HG02840 (cell line): Measurements from ENCODE around the gene EYA2.
"Not testable (repeated sequence)": the region's sequence is repeated elsewhere in the genome, so short reads cannot be mapped to it uniquely, and the experiment has no call there.

Source experiments
- ATAC-seq: cut with Tn5 transposase; IDR thresholded peaks from one replicate; pipeline ENCODE4 v1.9.1; 2021; ENCODE audit warnings: mild to moderate bottlenecking, moderate library complexity, moderate number of reproducible peaks; ENCODE audit not compliant: unreplicated experiment, low FRiP score

EYA2 gene, protein sequence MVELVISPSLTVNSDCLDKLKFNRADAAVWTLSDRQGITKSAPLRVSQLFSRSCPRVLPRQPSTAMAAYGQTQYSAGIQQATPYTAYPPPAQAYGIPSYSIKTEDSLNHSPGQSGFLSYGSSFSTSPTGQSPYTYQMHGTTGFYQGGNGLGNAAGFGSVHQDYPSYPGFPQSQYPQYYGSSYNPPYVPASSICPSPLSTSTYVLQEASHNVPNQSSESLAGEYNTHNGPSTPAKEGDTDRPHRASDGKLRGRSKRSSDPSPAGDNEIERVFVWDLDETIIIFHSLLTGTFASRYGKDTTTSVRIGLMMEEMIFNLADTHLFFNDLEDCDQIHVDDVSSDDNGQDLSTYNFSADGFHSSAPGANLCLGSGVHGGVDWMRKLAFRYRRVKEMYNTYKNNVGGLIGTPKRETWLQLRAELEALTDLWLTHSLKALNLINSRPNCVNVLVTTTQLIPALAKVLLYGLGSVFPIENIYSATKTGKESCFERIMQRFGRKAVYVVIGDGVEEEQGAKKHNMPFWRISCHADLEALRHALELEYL

DNA sequence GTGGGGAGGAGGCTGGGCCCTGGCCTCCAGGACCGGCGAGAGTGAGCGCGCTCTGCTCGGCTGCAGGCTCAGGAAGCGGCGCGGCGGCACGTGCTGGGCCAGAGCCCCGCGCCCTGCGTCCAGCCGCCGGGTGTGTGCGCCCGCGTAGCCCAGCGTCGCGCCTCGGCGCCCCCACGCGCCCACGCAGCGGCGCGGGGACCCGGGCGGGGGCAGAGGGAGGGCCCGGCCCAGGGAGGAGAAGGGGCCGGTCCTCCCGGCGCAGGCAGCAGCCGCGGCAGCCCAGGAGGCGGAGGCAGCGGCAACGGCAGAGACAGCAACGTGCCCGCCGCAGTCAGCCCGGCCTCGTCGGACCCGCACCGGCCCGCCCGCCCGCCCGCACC, at the start of gene EYA2:
Gene EYA2 (plus strand): TSS at position 265 of the 380 bp plus-strand sequence. CDS start 95,168 bp downstream, outside the sequence.
- ATAC-seq: no peak

DNA sequence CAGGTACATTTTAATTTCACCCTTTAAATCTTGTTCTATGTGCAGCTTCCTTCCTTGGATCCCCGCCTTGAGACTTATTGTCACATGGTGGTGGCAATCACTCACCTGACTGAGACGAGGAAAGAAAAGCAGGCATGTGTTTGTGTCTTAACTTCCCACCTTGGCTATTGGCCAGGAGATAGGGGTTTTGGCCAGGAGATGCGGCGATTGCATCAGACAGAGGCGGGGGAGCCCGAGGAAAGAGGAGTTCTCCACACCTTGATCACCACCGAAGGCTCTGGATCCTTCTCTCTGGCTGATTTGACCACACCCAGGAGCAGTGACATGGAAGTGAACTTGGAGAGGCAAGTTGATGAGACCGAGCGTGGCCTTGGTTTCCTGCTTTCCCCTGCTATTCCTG, 49.7 kb upstream of the EYA2 start:
- no peak for ATAC-seq

DNA sequence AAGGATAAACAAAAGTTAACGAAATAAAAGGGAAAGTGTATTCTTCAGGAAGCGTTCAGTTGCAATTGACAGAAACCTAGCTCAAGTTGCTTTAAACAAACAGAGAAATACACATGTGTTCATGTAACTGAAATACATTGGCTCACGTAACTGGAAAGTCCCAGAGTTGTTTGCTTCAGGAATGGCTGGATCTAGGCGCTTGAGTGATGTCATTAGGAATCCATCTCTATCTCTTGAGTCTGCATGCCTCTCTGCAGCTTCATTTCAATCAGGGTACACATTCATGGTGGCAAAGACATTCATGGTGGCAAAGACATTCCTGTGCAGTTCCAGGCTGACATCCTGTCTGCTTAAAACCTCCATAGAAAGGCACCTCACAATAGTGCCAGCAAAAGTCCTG, 45.4 kb upstream of the EYA2 start:
- ATAC-seq: no peak

DNA sequence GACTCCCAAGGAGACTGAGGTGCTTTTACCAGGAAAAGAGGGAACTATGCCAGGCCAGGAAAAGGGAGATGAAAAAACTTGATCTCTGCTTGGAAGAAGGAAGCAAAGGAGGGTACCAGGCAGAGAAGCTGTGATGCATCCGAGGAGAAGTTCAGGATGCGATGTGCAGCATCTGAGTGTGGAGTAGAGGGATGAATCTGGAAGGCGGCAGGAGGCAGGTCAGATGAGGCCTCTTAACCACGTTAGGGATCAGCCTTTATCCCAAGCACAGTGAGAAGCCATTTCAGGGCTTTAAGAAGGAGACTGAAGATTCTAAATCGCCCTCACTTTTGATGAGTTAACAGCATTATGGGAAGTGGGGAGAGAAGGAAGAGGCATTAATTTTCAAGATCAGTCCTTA, 44.9 kb upstream of the EYA2 start:
- ATAC-seq: no peak

DNA sequence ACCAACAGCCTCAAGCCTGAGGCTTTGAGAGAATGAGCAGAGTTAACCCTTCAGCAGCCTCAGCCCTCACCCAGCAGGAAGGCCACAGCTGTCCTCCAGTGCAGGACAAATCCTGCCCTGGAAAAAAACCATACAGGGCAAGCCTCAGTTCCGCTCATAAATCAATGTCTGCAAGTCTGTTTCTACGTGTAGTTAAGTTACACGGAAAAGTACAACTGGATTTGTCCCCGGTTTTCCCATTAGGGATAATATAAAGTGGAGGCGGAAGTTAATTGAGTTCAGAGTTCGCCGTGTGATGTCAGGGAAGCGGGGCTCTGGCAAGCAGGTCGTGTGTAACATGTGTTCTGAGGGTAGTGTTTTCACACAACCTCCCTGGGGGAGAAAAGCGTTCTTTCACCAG, 44.2 kb upstream of the EYA2 start:
- ATAC-seq: no peak

DNA sequence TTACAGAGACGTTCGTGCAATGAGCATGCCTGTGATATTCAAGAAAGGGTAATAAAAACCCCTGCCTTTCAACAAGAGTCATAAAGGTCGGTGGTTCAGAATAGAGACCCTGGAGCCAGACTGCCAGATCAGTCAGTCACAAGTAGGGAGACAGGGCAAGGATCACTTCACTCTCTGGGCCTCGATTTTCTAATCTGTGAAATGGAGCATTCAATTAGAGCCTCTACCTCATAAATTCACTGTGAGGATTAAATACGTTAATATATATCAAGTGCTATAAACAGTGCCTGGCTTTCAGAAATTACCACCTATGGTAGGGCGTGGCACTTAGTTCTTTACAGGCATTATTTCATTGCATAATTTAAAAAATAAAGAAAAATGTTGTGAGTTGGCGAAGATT, 43.7 kb upstream of the EYA2 start:
- ATAC-seq: no peak

DNA sequence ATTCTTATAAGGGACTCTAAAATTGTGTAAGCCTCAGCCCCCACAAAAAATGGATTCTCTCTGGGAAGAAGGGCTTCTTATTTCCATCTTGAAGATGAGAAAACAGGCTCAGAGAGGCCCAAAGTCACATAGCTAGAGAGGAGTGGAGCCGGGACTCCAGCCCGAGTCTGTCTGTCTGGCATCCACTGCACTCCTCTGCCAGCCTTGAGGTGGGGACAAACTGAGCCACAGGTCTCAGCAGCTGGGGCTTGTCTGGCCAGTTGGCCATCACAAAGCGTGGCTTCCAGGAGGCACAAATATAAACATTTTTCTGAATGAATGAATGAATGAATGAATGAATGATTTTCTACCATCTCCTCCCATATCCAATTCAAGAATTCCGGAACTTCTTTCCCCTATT, 42.9 kb upstream of the EYA2 start:
- no peak for ATAC-seq

DNA sequence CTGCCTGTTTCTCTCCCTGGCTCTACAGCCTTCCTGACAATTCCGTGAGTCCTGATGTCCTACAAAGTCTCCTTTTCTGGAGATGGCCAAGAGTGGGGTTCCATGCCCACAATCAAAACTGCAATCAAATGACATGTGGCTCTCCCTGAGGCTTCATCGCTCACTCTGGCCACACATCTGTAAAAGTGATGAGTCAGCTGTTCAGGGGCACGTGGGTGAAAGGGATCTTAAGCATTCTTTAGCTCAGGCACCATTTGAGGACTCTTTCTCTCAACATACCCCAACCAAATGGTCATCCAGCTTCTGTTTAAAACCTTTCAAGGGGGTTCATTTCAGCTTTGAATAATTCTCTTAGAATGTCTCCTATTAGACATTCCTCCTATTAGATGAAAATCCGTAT, 42.3 kb upstream of the EYA2 start:
- no peak for ATAC-seq

DNA sequence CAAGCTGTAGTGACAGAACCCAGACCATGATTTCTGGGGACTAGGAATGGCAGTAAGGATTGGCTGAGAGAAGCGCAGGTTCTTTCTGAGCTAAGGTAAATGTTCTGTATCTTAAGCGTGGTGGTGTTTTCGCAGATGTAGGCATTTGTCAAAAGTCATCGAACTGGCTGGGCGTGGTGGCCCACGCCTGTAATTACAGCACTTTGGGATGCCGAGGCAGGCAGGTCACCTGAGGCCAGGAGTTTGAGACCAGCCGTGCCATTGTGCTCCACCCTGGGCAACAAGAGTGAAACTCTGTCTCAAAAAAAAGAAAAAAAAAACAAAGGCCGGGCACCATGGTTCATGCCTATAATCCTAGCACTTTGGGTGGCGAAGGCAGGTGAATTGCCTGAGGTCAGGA, 40.7 kb upstream of the EYA2 start:
- no peak for ATAC-seq

DNA sequence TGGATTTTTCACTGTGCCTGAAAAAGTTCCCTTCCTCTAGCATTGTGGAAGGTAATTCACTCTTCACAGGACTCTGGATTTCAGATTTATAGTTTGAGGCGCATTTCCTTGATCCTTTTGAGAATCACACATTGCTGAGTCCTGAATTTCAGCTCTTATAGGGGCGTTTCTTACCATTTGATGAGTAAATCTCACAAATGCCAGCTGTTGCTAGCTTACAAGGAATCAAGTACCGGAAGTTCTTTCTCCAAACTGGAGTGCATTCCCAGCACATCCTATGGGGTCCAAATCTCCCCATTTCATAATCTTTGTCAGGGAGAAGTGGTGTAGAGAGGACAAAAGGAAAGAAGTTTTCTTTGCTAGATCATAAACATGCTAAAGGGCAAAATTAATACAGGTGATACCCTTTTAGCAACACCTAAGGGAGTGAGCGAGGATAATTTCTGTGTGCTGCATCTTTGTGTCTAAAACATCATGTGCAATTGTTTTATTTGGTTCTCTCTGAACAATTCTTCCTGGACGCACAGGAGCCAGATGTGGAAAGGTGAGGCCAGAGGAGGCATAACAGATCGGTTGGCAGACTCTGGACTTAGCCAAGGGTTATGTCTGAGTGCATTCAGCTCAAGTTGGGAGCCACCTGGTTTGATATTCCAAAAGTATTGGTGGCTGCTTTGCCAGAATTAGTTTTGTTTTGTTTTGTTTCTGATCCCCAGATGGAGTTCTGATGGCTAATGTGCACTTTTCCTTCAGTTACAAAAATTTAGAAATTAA, 37.4 kb upstream of the EYA2 start:
- no peak for ATAC-seq

DNA sequence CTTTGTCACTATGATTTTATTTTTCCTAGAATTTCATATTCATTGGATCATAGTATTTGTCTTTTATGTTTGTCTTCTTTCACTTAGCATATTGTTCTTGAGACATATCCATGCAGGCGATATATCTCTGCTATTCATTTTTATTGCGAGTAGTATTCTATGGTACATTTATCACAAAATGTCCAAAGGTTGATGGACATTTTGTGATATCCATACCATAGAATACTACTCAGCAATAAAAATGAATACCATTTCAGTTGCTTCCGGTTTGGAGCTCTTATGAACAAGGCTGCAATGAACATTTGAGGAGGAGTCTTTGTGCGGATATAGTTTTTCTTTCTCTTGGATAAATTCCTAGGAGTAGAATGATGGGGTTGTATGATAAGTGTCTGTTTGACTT, 28.8 kb upstream of the EYA2 start:
- no peak for ATAC-seq

DNA sequence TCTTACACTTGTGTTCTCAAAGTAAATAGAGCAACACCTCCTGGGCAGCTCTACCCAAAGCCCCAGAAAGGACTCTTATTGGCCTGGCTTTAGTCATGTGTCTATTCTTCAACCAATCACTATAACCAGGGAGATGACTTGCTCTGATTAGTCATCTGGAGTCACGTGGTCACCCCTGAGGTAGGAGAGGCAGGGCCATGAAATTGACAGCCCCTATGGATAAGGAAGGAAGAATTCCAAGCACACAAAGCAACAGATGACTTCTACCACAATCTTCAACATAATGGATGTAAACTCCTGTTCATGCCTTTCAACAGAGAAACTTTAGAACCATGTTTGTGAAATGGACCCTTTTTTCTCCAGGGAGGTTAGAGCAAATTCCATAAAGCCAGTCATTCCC, 24.6 kb upstream of the EYA2 start:
- no peak for ATAC-seq

DNA sequence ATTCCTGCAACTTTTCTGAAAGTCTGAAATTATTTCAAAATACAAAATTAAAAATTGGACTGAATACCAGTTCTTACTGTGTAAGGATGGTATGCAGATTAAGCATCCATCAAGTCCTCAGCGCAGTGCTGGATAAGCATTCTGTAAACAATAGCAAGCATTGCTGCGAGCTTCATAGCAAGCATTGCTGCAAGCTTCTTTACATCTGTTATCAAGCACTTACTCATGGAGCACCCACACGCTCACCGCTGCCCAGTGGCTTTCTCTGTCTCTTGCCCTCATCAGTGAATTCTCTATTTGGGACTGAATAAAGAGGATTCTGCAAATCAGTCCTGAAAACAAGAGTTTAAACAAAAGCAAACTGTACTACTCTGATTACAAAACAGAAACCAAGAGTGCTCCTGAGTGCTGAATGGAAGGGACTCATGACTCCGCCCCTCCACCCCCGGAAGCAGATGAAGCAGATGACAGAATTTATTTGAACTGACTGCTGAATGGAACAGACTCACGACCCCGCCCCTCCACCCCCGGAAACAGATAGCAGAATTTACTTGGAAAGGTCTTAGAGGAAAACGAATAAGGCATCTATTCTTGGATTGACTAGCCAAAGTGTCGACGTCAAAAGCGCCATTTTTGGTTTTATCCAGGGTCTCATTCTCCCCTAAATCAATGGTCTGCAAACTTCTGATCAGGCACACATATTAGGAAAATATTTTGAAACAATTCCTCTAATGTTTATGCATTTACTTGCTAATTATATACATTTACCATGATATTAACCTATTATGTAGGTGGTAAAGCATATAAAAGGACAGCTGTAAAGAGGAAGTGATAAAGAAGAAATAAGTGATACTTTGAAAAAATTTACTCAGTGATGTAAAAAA, 22.1 kb upstream of the EYA2 start:
- ATAC-seq: no peak

DNA sequence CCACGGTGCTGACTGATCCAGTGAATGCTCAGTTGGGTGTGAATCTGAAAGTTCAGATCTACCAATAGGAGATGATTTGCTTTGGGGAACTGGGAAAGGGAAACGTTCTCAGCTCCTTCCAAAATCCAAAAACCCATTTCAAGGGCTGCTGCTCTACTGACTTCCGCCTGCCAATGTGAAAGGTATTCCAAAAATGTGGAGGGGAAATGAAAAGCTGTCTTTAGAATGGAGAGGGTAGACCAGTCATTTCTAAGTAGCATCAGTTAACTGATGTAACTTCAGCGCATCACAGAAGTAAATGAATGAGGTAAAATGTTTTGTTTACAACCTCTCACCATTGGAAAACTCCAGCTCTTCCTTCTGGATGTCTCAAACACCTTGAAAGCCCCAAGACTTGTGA, 19.6 kb upstream of the EYA2 start:
- ATAC-seq: no peak

DNA sequence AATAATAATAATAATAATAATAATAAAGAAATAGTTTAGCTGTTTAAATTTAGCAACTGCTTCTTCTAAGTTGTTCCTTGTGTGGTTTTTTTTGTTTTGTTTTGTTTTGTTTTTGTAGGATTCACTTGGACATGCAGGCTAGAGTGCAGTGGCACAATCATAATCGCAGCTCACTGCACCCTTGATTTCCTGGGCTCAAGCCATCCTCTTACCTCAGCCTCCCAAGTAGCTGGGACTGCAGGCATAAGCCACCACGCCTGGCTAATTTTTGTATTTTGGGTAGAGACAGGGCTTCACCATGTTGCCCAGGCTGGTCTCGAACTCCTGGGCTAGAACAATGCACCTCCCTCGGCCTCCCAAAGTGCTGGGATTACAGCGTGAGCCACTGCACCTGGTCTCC, 15.3 kb upstream of the EYA2 start:
- no peak for ATAC-seq

DNA sequence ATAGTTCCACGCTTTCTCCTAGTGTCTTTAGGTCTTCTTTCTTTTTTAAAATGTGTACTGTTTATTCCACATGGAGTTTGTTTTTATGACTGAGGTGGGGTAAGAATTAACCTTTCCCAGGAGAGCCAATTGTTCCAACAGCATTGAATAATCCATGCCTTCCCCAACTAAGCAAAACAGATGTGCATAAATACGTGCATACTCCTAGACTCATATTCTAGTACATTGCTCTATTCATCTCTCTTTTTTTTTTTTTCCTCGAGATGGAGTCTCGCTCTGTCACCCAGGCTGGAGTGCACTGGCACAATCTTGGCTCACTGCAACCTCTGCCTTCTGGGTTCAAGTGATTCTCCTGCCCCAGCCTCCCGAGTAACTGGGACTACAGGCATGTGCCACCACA, 14.7 kb upstream of the EYA2 start:
- not testable (repeated sequence) for ATAC-seq

DNA sequence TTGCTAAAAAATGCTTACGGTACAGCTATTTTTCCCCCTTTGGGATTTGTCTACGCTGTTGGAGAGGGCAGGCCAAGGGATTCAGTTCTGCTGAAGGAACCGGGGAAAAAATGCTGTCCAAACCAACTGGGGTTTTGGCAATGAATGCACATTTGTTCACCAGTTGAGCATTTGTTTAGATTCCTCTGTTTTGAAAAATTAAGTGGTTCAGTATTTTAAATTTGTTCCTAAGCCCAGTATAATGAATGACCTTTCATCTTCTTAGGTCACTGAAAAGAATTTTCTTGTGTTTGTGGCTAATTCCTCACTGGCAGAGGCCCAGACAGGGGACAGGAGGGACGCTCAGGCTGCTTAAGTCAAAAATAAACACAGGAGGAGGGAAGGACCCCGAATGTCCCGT, 10.8 kb upstream of the EYA2 start:
- ATAC-seq: no peak

DNA sequence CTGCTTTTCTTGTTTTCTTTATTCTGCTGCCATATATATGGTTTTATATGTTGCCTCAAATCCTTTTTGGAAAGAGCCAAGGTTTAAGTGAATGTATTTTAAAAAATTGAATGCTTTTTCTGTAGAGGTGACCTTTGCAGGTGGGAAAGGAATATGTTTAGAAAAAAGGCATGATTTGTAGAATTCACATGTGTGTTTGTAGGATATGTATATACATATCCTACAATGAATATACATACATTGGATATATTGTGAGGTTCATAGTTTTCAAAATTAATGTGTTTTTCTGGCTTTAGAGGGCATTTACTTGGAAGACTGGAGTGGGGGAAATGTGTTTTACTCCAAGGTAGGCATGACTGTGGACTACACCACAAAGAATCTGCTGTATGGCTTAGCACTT, 4.0 kb upstream of the EYA2 start:
- no peak for ATAC-seq

DNA sequence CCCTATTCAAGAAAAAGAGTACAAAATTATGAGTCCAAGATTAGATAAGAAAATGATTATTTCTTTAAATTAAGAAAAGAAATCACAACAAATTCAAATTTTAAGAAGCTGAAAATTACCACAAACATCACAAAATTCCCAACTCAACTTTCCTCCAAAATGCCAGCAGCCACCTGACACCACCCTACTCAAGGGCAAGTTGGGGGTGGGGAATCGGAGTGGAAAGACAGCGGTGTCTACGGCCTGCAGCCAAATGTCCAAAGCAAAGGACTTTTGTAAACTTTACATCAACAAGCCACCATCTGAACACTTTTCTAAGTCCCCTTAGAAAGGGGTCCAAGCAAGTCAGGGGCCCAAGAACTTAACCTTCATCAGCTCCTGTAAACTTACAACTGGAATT, 1.6 kb upstream of the EYA2 start:
- ATAC-seq: no peak

DNA sequence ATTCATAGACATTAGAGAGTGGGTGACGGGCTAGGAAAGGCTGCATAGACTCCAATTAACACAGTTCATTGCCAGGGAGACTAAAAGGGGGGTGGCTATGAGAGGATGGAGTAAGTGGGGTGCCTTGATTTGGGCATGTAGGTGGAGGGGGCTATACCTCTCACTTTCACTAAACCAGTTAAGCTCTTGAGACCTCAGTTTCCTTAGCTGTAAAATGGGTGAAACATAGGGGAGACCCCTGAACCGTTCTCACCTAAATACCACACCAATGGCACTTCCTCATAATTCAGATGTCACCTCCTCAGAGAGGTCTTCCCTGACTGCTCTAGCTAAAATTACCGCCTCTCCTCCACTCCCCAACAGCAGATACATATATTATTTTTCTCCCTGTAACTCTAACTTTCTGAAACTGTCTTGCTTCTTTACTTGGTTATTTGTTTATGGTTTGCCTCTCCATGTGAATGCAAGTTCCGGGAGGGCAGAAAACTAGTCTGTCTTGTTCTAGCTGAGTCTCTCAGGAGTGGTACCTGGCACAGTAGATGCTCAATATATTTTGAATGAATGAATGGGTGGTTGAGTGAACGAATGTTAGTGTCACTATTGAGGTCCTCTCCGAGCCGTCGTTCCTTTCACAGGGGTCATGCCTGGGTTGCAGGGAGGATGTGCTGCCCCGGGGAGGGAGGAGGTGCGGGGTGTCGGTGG, 615 bp upstream of the EYA2 start:
- ATAC-seq: no peak
